Neural progenitor cell (in vitro differentiated cells): ENCODE measurements around the gene UBXN6. TPM values are rescaled to one million over a fixed set of nuclear protein-coding genes. Genes with fewer than 3 reads are reported as not detected.

Experiments used
- DNase-seq: peaks from one replicate; pipeline ENCODE4 v3.0.0-alpha.2; 2016; ENCODE audit warnings: low spot score
- H2AFZ ChIP-seq: fragments of 200-600 bp; sonication (generic); replicated peaks from 2 replicates; pipeline ENCODE4 v1.6.1; 2016; ENCODE audit warnings: antibody characterized with exemption
- H3F3A ChIP-seq: fragments of 200-600 bp; sonication (generic); 2 replicates; pipeline ENCODE4 v1.6.1; 2016; ENCODE audit warnings: antibody characterized with exemption, low read depth
- H3K27ac ChIP-seq: fragments of 200-600 bp; sonication (generic); 2 replicates; pipeline ENCODE4 v1.5.1; 2016; ENCODE audit warnings: mild to moderate bottlenecking
- H3K27me3 ChIP-seq: fragments of 200-600 bp; sonication (generic); 2 replicates; pipeline ENCODE4 v1.6.1; 2016; ENCODE audit warnings: mild to moderate bottlenecking, moderate library complexity
- H3K36me3 ChIP-seq: fragments of 200-600 bp; sonication (generic); 2 replicates; pipeline ENCODE4 v1.5.1; 2016
- H3K4me1 ChIP-seq: fragments of 200-600 bp; sonication (generic); 2 replicates; pipeline ENCODE4 v1.6.1; 2016; ENCODE audit warnings: mixed run types
- H3K4me2 ChIP-seq: fragments of 200-600 bp; sonication (generic); 2 replicates; pipeline ENCODE4 v1.6.1; 2016
- H3K4me3 ChIP-seq: fragments of 200-600 bp; sonication (generic); 2 replicates; pipeline ENCODE4 v1.5.1; 2016
- H3K79me2 ChIP-seq: fragments of 200-600 bp; sonication (generic); 2 replicates; pipeline ENCODE4 v1.6.1; 2016; ENCODE audit warnings: low read depth
- H3K9ac ChIP-seq: fragments of 200-600 bp; sonication (generic); 2 replicates; pipeline ENCODE4 v1.6.1; 2016
- H3K9me3 ChIP-seq: fragments of 200-600 bp; sonication (generic); 2 replicates; pipeline ENCODE4 v1.5.1; 2016; ENCODE audit warnings: low read depth
- H4K20me1 ChIP-seq: fragments of 200-600 bp; sonication (generic); 2 replicates; pipeline ENCODE4 v1.6.1; 2016; ENCODE audit warnings: low read depth
- H3K27ac Mint-ChIP-seq: 3 replicates; pipeline ENCODE4 v1.8.0; 2021; ENCODE audit warnings: mixed read lengths
- H3K27me3 Mint-ChIP-seq: 2 replicates; pipeline ENCODE4 v1.8.0; 2022; ENCODE audit warnings: low read depth, mild to moderate bottlenecking, inconsistent platforms, moderate library complexity, mixed read lengths; ENCODE audit not compliant: insufficient read depth
- H3K36me3 Mint-ChIP-seq: 3 replicates; pipeline ENCODE4 v1.8.0; 2021; ENCODE audit warnings: mixed read lengths
- H3K4me1 Mint-ChIP-seq: 3 replicates; pipeline ENCODE4 v1.8.0; 2021; ENCODE audit warnings: mixed read lengths
- H3K4me3 Mint-ChIP-seq: 3 replicates; pipeline ENCODE4 v1.8.0; 2021; ENCODE audit warnings: mild to moderate bottlenecking, moderate library complexity, mixed read lengths
- H3K9me3 Mint-ChIP-seq: 3 replicates; pipeline ENCODE4 v1.8.0; 2020; ENCODE audit warnings: mixed read lengths
- EZH2 ChIP-seq: fragments of 200-600 bp; sonication (generic); IDR thresholded peaks from 2 replicates; pipeline ENCODE4 v1.6.1; 2017; ENCODE audit warnings: antibody characterized with exemption, mild to moderate bottlenecking, moderate library complexity
- EZH2phosphoT487 ChIP-seq: fragments of 200-600 bp; sonication (generic); IDR thresholded peaks from 2 replicates; pipeline ENCODE4 v1.6.1; 2017; ENCODE audit warnings: antibody characterized with exemption
- total RNA-seq: library from RNA; depleted of rRNA; stranded (reverse); fragments of >200 nt; gene quantifications from 2 replicates; pipeline ENCODE4 v1.2.3, GENCODE V29; 2015; ENCODE audit warnings: low replicate concordance
- TF ChIP-seq, protein P1 (sequence below): fragments of 200-600 bp; sonication (generic); IDR thresholded peaks from 2 replicates; pipeline ENCODE4 v1.5.1; 2017; ENCODE audit warnings: antibody characterized with exemption, mild to moderate bottlenecking

UBXN6 gene
- total RNA-seq, 1 donor from 2014 or later = 24.9 TPM

DNA sequence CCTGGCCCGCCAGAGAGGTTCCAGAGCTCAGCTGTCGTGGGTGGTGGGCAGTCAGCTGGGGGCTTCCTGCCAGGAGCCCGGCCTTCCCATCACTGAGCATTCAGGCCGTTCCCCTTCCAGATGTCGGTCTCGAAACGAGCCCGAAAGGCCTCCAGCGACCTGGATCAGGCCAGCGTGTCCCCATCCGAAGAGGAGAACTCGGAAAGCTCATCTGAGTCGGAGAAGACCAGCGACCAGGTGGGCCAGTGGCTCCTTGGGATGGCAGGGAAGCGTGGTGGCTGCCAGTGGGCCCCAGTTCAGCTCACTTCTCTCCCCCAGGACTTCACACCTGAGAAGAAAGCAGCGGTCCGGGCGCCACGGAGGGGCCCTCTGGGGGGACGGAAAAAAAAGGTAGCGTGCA lies 33.9 kb upstream of the UBXN6 start:
- TF ChIP-seq EZH2 (no peak), EZH2phosphoT487 (no peak)
- TF ChIP-seq, protein P1, sequence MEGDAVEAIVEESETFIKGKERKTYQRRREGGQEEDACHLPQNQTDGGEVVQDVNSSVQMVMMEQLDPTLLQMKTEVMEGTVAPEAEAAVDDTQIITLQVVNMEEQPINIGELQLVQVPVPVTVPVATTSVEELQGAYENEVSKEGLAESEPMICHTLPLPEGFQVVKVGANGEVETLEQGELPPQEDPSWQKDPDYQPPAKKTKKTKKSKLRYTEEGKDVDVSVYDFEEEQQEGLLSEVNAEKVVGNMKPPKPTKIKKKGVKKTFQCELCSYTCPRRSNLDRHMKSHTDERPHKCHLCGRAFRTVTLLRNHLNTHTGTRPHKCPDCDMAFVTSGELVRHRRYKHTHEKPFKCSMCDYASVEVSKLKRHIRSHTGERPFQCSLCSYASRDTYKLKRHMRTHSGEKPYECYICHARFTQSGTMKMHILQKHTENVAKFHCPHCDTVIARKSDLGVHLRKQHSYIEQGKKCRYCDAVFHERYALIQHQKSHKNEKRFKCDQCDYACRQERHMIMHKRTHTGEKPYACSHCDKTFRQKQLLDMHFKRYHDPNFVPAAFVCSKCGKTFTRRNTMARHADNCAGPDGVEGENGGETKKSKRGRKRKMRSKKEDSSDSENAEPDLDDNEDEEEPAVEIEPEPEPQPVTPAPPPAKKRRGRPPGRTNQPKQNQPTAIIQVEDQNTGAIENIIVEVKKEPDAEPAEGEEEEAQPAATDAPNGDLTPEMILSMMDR = no peak
- H3K27ac ChIP-seq = no peak overlapping the region
- no peak overlapping the region for H3K4me3 ChIP-seq
- H3K79me2 ChIP-seq = no peaks in the 10 kb centered on the region
- no peaks in the 10 kb centered on the region for H3K4me1 ChIP-seq
- Mint-ChIP-seq H3K36me3 (peaks cover 11% of the 10 kb centered on the region), H3K4me1 (no peaks in the 10 kb centered on the region), H3K27me3 (peaks cover 3% of the 10 kb centered on the region), H3K27ac (no peak overlapping the region), H3K4me3 (no peak overlapping the region), H3K9me3 (no peaks in the 10 kb centered on the region)
- peaks cover 11% of the 10 kb centered on the region for H4K20me1 ChIP-seq
- H3F3A ChIP-seq = peaks cover 4% of the 10 kb centered on the region
- H3K4me2 ChIP-seq = no peak overlapping the region
- H3K9ac ChIP-seq = no peak overlapping the region
- H3K36me3 ChIP-seq = no peaks in the 10 kb centered on the region
- no peaks in the 10 kb centered on the region for H3K27me3 ChIP-seq
- H3K9me3 ChIP-seq = no peaks in the 10 kb centered on the region
- DNase-seq = no peak
- H2AFZ ChIP-seq = no peak overlapping the region

DNA sequence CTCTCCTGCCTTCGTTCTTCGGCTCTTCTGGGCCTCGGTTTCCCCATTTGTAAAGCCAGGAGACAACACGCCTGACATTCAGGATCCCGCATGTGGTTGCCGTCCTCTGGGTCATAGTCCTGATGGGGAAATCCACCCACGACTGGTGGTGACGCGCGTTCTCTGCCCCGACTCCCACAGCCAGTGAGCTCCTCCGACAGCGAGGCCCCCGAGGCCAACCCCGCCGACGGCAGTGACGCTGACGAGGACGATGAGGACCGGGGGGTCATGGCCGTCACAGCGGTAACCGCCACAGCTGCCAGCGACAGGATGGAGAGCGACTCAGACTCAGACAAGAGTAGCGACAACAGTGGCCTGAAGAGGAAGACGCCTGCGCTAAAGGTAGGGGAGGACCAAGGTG lies 30.9 kb upstream of the UBXN6 start:
- Histone ChIP-seq H3K27ac (no peak overlapping the region), H3K4me1 (no peaks in the 10 kb centered on the region), H3K9me3 (no peaks in the 10 kb centered on the region), H4K20me1 (peaks cover 22% of the 10 kb centered on the region), H3K4me3 (no peak overlapping the region), H3K36me3 (no peaks in the 10 kb centered on the region), H3K9ac (no peak overlapping the region), H3K79me2 (peaks cover 5% of the 10 kb centered on the region), H3K4me2 (no peak overlapping the region), H3F3A (peaks cover 4% of the 10 kb centered on the region), H3K27me3 (no peaks in the 10 kb centered on the region), H2AFZ (no peak overlapping the region)
- no peaks in the 10 kb centered on the region for H3K27me3 Mint-ChIP-seq
- TF ChIP-seq EZH2 (no peak), EZH2phosphoT487 (no peak)
- TF ChIP-seq, protein P1 = no peak
- H3K36me3 Mint-ChIP-seq = peaks cover 16% of the 10 kb centered on the region
- H3K27ac Mint-ChIP-seq = no peak overlapping the region
- no peak for DNase-seq
- no peaks in the 10 kb centered on the region for H3K4me1 Mint-ChIP-seq
- H3K9me3 Mint-ChIP-seq = no peaks in the 10 kb centered on the region
- no peak overlapping the region for H3K4me3 Mint-ChIP-seq

DNA sequence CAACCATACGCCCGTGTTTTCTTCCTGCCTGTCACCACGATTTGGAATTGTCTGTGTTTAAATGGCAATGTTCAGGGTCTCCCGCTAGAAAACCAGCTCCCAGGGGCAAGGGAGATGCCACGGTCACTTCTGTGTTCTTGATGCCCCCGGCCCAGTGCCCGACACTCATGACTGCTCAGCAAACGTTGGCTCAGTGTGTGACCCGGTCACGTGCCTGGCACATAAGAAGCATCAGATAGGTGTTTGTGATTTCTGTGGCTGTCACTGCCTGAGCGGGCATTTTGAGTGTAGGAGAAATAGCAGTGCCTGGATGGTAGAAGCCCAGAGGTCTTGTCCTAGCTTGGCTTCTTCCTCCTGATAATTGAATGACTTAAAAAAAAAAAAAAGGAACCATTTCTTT lies 30.0 kb upstream of the UBXN6 start:
- H3K27me3 Mint-ChIP-seq = no peaks in the 10 kb centered on the region
- no peak overlapping the region for H3K27ac ChIP-seq
- H3K4me2 ChIP-seq = no peak overlapping the region
- no peak overlapping the region for H2AFZ ChIP-seq
- H3K4me3 ChIP-seq = no peak overlapping the region
- peaks cover 24% of the 10 kb centered on the region for H4K20me1 ChIP-seq
- DNase-seq = no peak
- no peak overlapping the region for H3K9ac ChIP-seq
- H3K4me1 ChIP-seq = no peaks in the 10 kb centered on the region
- no peaks in the 10 kb centered on the region for H3K4me1 Mint-ChIP-seq
- H3K36me3 ChIP-seq = no peaks in the 10 kb centered on the region
- no peaks in the 10 kb centered on the region for H3K27me3 ChIP-seq
- H3K79me2 ChIP-seq = peaks cover 5% of the 10 kb centered on the region
- peaks cover 4% of the 10 kb centered on the region for H3F3A ChIP-seq
- peaks cover 18% of the 10 kb centered on the region for H3K36me3 Mint-ChIP-seq
- H3K27ac Mint-ChIP-seq = no peak overlapping the region
- no peaks in the 10 kb centered on the region for H3K9me3 Mint-ChIP-seq
- no peaks in the 10 kb centered on the region for H3K9me3 ChIP-seq
- TF ChIP-seq, protein P1 = no peak
- no peak for TF ChIP-seq EZH2phosphoT487
- TF ChIP-seq EZH2 = no peak
- H3K4me3 Mint-ChIP-seq = no peak overlapping the region
